IMR-90 (cell line): ENCODE data around the gene EDN2. TPM values are rescaled to one million over a fixed set of nuclear protein-coding genes. Genes with fewer than 3 reads are reported as not detected.

ENCODE experiments used
- ATAC-seq: fragments of 200-7000 bp; cut with Tn5 transposase; 2 replicates; pipeline ENCODE4 v1.9.1; 2020; ENCODE audit warnings: low read depth, mild to moderate bottlenecking, moderate library complexity
- BruUV-seq: library from RNA; stranded (reverse); fragments of 400-500 nt; replicated peaks from 2 replicates; lab custom pipeline; 2021; lab: Mats Ljungman, UMichigan
- CTCF ChIA-PET: fragments of 300-600 bp; formaldehyde crosslinking; extraction: SDS; loops from one replicate; lab custom pipeline; 2021; ENCODE audit warnings: antibody characterized with exemption; lab: Yijun Ruan, JAX
- POLR2A ChIA-PET: fragments of 300-600 bp; sonication (Branson Sonifier 250); formaldehyde crosslinking; loops from one replicate; lab custom pipeline; 2022; ENCODE audit warnings: antibody characterized with exemption; ENCODE audit not compliant: unreplicated experiment; lab: Charles Lee
- DNase-seq: peaks from one replicate; pipeline ENCODE4 v3.0.0; 2013
- H2AFZ ChIP-seq: replicated peaks from 2 replicates; pipeline ENCODE3; 2013; ENCODE audit warnings: low read length, mild to moderate bottlenecking; ENCODE audit not compliant: poor library complexity
- H2AK5ac ChIP-seq: 2 replicates; pipeline ENCODE4 v1.6.1; 2013; ENCODE audit warnings: low read depth, low read length, inconsistent platforms
- H2AK9ac ChIP-seq: replicated peaks from 2 replicates; pipeline ENCODE3; 2013; ENCODE audit warnings: mild to moderate bottlenecking, low read depth, low read length, moderate library complexity; ENCODE audit not compliant: poor library complexity
- H2BK120ac ChIP-seq: 2 replicates; pipeline ENCODE4 v1.6.1; 2013; ENCODE audit warnings: low read depth, low read length, inconsistent platforms
- H2BK15ac ChIP-seq: 3 replicates; pipeline ENCODE4 v1.6.1; 2013; ENCODE audit warnings: low read depth, low read length, inconsistent platforms
- H2BK20ac ChIP-seq: 2 replicates; pipeline ENCODE4 v1.6.1; 2013; ENCODE audit warnings: low read depth, mild to moderate bottlenecking, inconsistent platforms, low read length, moderate library complexity
- H2BK5ac ChIP-seq: 2 replicates; pipeline ENCODE4 v1.6.1; 2013; ENCODE audit warnings: mild to moderate bottlenecking, low read depth, low read length, inconsistent platforms; ENCODE audit not compliant: poor library complexity, severe bottlenecking
- H3K14ac ChIP-seq: replicated peaks from 2 replicates; pipeline ENCODE4 v1.6.1; 2013; ENCODE audit warnings: low read depth, low read length, inconsistent platforms
- H3K18ac ChIP-seq: 2 replicates; pipeline ENCODE4 v1.6.1; 2013; ENCODE audit warnings: low read depth, low read length, control low read depth
- H3K23ac ChIP-seq: 2 replicates; pipeline ENCODE4 v1.6.1; 2013; ENCODE audit warnings: low read depth, low read length, inconsistent platforms
- H3K27ac ChIP-seq: 2 replicates; pipeline ENCODE4 v1.5.1; 2013; ENCODE audit warnings: mild to moderate bottlenecking, control low read depth, low read length; ENCODE audit not compliant: insufficient read depth
- H3K27me3 ChIP-seq: 2 replicates; pipeline ENCODE4 v1.6.1; 2013; ENCODE audit warnings: low read length; ENCODE audit not compliant: control insufficient read depth, insufficient read depth
- H3K36me3 ChIP-seq: 2 replicates; pipeline ENCODE4 v1.6.1; 2013; ENCODE audit warnings: low read length, mixed read lengths; ENCODE audit not compliant: control insufficient read depth, insufficient read depth
- H3K4ac ChIP-seq: 2 replicates; pipeline ENCODE4 v1.6.1; 2013; ENCODE audit warnings: low read depth, low read length, inconsistent platforms
- H3K4me1 ChIP-seq: 2 replicates; pipeline ENCODE4 v1.6.1; 2013; ENCODE audit warnings: low read length, mixed read lengths; ENCODE audit not compliant: control insufficient read depth, insufficient read depth
- H3K4me2 ChIP-seq: 2 replicates; pipeline ENCODE4 v1.6.1; 2013; ENCODE audit warnings: low read depth, mild to moderate bottlenecking, control low read depth, low read length, moderate library complexity
- H3K4me3 ChIP-seq: 2 replicates; pipeline ENCODE4 v1.5.1; 2013; ENCODE audit warnings: low read depth, mild to moderate bottlenecking, control low read depth, low read length, moderate library complexity; ENCODE audit not compliant: insufficient read depth
- H3K56ac ChIP-seq: 2 replicates; pipeline ENCODE4 v1.6.1; 2013; ENCODE audit warnings: low read length, inconsistent platforms; ENCODE audit not compliant: insufficient read depth; ENCODE audit errors: extremely low read depth
- H3K79me1 ChIP-seq, 2 experiments: 2 replicates each; pipeline ENCODE4 v1.6.1; 2013; ENCODE audit warnings: low read length in 2 of 2, inconsistent platforms in 1 of 2, low read depth in 1 of 2
- H3K9ac ChIP-seq: 2 replicates; pipeline ENCODE4 v1.6.1; 2013; ENCODE audit warnings: low read depth, low read length, control low read depth
- H3K9me1 ChIP-seq: 2 replicates; pipeline ENCODE4 v1.6.1; 2013; ENCODE audit warnings: low read length, inconsistent platforms; ENCODE audit not compliant: insufficient read depth
- H3K9me3 ChIP-seq: 2 replicates; pipeline ENCODE4 v1.6.1; 2013; ENCODE audit warnings: low read length; ENCODE audit not compliant: control insufficient read depth, insufficient read depth
- H4K20me1 ChIP-seq: 2 replicates; pipeline ENCODE4 v1.6.1; 2013; ENCODE audit warnings: low read length, inconsistent platforms; ENCODE audit not compliant: insufficient read depth
- H4K5ac ChIP-seq: 2 replicates; pipeline ENCODE4 v1.6.1; 2013; ENCODE audit warnings: mild to moderate bottlenecking, low read depth, low read length, control low read depth
- H4K8ac ChIP-seq, 2 experiments: 2 replicates each; pipeline ENCODE4 v1.6.1; 2013; ENCODE audit warnings: low read depth in 2 of 2, low read length in 2 of 2, control low read depth in 1 of 2, inconsistent platforms in 1 of 2
- H4K91ac ChIP-seq: 2 replicates; pipeline ENCODE4 v1.6.1; 2013; ENCODE audit warnings: low read depth, low read length, inconsistent platforms; ENCODE audit not compliant: insufficient read depth
- BHLHE40 ChIP-seq: fragments of 150-350 bp; IDR thresholded peaks from 2 replicates; pipeline ENCODE4 v1.6.1; 2016; ENCODE audit warnings: mild to moderate bottlenecking, low read depth, low read length
- CHD1 ChIP-seq: IDR thresholded peaks from 2 replicates; pipeline ENCODE4 v1.6.1; 2012; ENCODE audit warnings: low read depth, low read length, improper control_type of control experiment
- FOS ChIP-seq: fragments of 150-350 bp; IDR thresholded peaks from 2 replicates; pipeline ENCODE4 v1.6.1; 2016; ENCODE audit warnings: low read depth, low read length
- MAFK ChIP-seq: IDR thresholded peaks from 2 replicates; pipeline ENCODE4 v1.6.1; 2012; ENCODE audit warnings: low read depth, low read length, improper control_type of control experiment
- MAZ ChIP-seq: IDR thresholded peaks from 2 replicates; pipeline ENCODE4 v1.6.1; 2012; ENCODE audit warnings: low read depth, mild to moderate bottlenecking, low read length, improper control_type of control experiment, moderate library complexity, borderline replicate concordance
- MXI1 ChIP-seq: IDR thresholded peaks from 2 replicates; pipeline ENCODE4 v1.6.1; 2012; ENCODE audit warnings: low read depth, mild to moderate bottlenecking, low read length, moderate library complexity, borderline replicate concordance
- NFE2L2 ChIP-seq: fragments of 150-350 bp; IDR thresholded peaks from 2 replicates; pipeline ENCODE4 v1.6.1; 2016; ENCODE audit warnings: low read depth, mild to moderate bottlenecking, low read length
- POLR2A ChIP-seq: IDR thresholded peaks from 2 replicates; pipeline ENCODE4 v1.6.1; 2012; ENCODE audit warnings: mild to moderate bottlenecking, low read depth, low read length
- RFX5 ChIP-seq: IDR thresholded peaks from 2 replicates; pipeline ENCODE4 v1.8.0; 2012; ENCODE audit warnings: low read depth, mild to moderate bottlenecking, low read length, moderate library complexity
- SMC3 ChIP-seq: fragments of 150-350 bp; IDR thresholded peaks from 2 replicates; pipeline ENCODE4 v1.6.1; 2016; ENCODE audit warnings: low read depth, mild to moderate bottlenecking, antibody characterized with exemption, low read length, moderate library complexity
- WGBS, 2 experiments: methylation state at CpG; one replicate each; pipeline versions ENCODE4 v1.1.5 to v1.1.7; 2013; ENCODE audit warnings: missing lambda C conversion rate in 2 of 2; ENCODE audit not compliant: insufficient read length in 1 of 2; ENCODE audit errors: extremely low coverage in 2 of 2; 5-methylcytosine and 5-hydroxymethylcytosine counted together
- dilution Hi-C: fragments of 300-500 bp; cut with HindIII; formaldehyde crosslinking; loops from one replicate; pipeline ENCODE4 v1.14.3; 2018; ENCODE audit warnings: low sequenced_read_pairs; ENCODE audit not compliant: unreplicated experiment
- in situ Hi-C: fragments of 300-500 bp; cut with MboI; formaldehyde crosslinking; loops from 3 replicates; pipeline ENCODE4 v1.14.3; 2019; ENCODE audit warnings: low sequenced_read_pairs, inconsistent platforms, mixed read lengths
- intact Hi-C: fragments of 100-400 bp; cut with micrococcal nuclease; formaldehyde crosslinking; loops from 2 replicates; pipeline ENCODE4 v1.10.0; 2022
- polyA plus RNA-seq, 3 experiments: library from polyadenylated mRNA; depleted of rRNA; stranded (reverse); fragments of >200 nt; gene quantifications; 2 replicates each; pipeline ENCODE4 v1.2.3, GENCODE V29; 2012; ENCODE audit warnings: low replicate concordance in 1 of 3
- total RNA-seq: library from RNA; depleted of rRNA; stranded (reverse); fragments of >200 nt; gene quantifications from 2 replicates; pipeline ENCODE4 v1.2.3, GENCODE V29; 2012

The EDN2 gene
- total and polyA plus RNA-seq, 2 of the 4 experiments (the other 2 are of a cell fraction) = 0.27 TPM; not detected in 1

GRCh38 chr1:41436281-41437010 lies 48.0 kb downstream of the EDN2 start:
- POLR2A ChIA-PET = no interaction called here

More at GRCh38 chr1:41436281-41437010, 48.0 kb downstream of the EDN2 start:
- no peak overlapping the region for H4K5ac ChIP-seq
- no peak for ATAC-seq
- no peak overlapping the region for H3K4me2 ChIP-seq
- BruUV-seq = no TSS peak
- CTCF ChIA-PET = no interaction called here
- H2BK120ac ChIP-seq = no peak overlapping the region
- no peak overlapping the region for H2AK9ac ChIP-seq
- H3K4ac ChIP-seq = no peak overlapping the region
- H3K79me1 ChIP-seq = no peaks in the 10 kb centered on the region
- no peak overlapping the region for H2BK20ac ChIP-seq
- H4K8ac ChIP-seq = no peak overlapping the region
- no peak overlapping the region for H2BK5ac ChIP-seq
- dilution Hi-C loops = no loop called here
- H3K36me3 ChIP-seq = no peaks in the 10 kb centered on the region
- peaks cover 3% of the 10 kb centered on the region; the same call in 1 of the 2 replicates for H3K9me1 ChIP-seq
- no peak overlapping the region for H2BK15ac ChIP-seq
- peaks cover 8% of the 10 kb centered on the region for H3K4me1 ChIP-seq
- no peak overlapping the region for H2AK5ac ChIP-seq
- H2AFZ ChIP-seq = no peak overlapping the region
- no peak overlapping the region for H3K14ac ChIP-seq
- H3K9ac ChIP-seq = no peak overlapping the region
- H4K20me1 ChIP-seq = no peaks in the 10 kb centered on the region
- in situ Hi-C loops = no loop called here
- no peak overlapping the region for H3K18ac ChIP-seq
- WGBS, 2 experiments = no CpG with 5 or more reads among the region's 5 CpGs
- no peak overlapping the region for H3K56ac ChIP-seq
- no peak for DNase-seq
- no peaks in the 10 kb centered on the region for H3K9me3 ChIP-seq
- no peak overlapping the region for H3K4me3 ChIP-seq
- no peak overlapping the region for H3K27ac ChIP-seq
- peaks cover 46% of the 10 kb centered on the region for H3K27me3 ChIP-seq
- H4K91ac ChIP-seq = no peak overlapping the region
- H3K23ac ChIP-seq = no peak overlapping the region
- TF ChIP-seq POLR2A (no peak), BHLHE40 (no peak), MAFK (no peak), RFX5 (no peak), MAZ (no peak), FOS (no peak), MXI1 (no peak), NFE2L2 (no peak), SMC3 (no peak), CHD1 (no peak)
- intact Hi-C loops = no loop called here
